Measurements from ENCODE around the gene P2RY13.

Gene P2RY13

GRCh38 chr3:151293127-151293526 lies 36.2 kb downstream of the P2RY13 start:
- DNase-seq (ENCODE audit: low read depth), result no peak

DNA sequence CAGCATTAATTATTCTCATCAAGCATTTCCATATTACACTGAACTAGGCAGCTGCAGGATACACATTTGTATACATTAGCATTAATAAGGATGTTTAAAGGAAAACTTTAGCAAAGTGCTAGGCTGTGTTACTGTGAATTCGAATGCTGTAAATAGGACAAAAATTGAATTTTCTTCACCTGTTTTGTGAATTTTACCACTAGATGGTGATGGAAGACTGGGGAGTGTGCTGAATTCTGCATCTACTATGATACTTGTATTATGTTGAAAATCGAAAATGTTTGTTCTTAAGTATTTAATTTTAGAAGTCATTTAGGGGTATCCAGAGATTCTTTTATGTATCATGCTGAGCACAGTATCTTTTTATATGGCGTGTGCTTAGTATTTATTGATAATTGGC lies 38.7 kb downstream of the P2RY13 start:
- no peak for DNase-seq (ENCODE audit: low read depth)

- no peak for DNase-seq (ENCODE audit: low read depth)
Observed at GRCh38 chr3:151289445-151289844, 39.9 kb downstream of the P2RY13 start.

- no peak for DNase-seq (ENCODE audit: low read depth)
Observed at GRCh38 chr3:151285940-151286339, 43.4 kb downstream of the P2RY13 start.

DNA sequence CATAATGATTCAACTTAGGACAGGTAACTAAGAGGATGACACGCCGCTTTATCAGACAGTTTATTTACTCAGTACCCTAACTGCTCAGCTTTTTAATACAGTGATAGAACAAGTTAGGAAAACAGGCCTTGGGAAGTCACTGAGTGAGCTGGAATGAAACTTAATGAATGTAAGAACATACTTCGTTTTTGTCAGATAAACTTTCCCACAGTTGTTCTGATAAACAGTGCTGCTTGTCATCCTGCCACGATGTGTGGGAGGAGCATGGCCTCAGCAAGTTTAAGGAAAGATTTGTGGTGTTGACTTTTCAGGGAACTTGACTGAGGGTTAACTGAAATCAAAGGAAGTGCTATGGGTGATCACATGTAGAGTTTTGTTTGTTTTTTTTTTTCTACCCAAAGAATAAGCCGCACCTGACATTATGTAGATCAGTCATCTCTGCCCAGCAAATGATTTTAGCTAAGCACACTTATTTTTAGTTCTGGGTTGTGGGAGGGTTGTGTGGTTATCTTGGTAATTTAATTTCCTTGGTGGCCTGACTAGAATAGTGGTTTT lies 45.4 kb downstream of the P2RY13 start:
- DNase-seq (ENCODE audit: low read depth), result no peak

GRCh38 chr3:151283387-151283786 lies 46.0 kb downstream of the P2RY13 start:
- DNase-seq (ENCODE audit: low read depth), result no peak

- no peak for DNase-seq (ENCODE audit: low read depth)
Observed at GRCh38 chr3:151282921-151283320, 46.4 kb downstream of the P2RY13 start.

DNA sequence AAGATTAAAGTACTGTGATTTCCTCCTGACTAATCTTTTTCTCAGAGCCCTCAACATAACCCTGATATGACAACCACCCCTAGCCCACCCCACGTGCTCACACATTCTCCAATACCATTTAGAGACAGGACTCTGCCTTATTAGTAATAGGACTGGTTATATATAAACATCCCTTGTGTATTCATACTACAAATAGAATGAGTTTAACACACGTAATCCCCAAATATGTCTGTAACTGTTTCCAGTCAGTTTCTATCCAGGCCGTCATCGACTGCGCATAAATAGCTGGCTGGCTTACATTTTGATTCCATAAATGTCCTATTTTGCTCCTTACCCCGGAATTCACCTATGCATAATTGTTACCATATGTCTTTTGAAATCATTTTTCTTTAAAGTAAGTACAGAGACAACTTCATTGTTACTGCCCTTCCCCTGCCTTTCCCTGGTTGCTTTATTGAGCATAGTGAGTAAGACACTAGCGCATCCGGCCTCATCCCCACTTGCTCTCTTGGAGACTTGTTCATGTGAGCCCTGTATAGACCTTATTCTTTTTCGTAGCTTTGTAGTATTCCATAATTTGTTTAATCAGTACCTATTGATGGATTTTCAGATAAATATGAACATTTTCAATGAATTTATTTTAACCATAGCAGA lies 47.6 kb downstream of the P2RY13 start:
- DNase-seq (ENCODE audit: low read depth), result no peak

DNA sequence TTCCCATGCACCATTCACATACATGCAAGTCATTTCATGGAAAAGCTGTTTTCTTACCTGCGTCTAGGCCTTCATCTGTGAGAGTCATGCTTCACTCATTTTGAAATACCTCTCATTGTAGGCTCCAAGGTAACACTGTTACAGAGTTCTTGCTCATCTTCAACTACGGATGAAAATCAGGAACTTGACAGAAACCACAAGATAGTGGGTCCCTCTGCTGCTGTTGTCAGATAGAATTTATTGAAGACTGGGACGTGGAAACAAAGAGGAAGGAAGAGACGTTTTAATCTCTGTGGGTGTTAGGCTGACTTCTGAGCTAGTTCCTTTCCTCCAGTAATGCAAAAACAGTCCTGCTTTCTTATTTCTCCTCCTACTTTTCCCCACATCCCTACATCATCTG lies 51.1 kb downstream of the P2RY13 start, which contains the start of gene P2RY14:
P2RY14 (minus strand) TSS at position 313 of the 400 bp plus-strand sequence. CDS start 64,226 bp downstream, outside the sequence.
- no peak for DNase-seq (ENCODE audit: low read depth)

DNA sequence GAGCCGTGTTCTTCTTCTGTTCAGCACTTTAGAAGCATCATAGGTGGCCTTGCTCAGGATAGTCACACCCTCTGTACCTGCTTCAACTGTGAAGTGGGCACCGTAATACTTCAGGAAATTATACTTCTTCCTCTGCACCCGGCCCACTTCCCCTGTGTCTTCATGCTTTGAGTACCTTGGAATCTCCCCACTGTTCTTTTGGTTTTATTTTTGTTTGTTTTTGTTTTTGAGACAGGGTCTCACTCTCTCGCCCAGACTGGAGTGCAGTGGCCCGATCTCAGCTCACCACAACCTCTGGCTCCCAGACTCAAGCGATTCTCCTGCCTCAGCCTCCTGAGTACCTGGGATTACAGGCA lies 52.7 kb downstream of the P2RY13 start:
- no peak for DNase-seq (ENCODE audit: low read depth)
